Panc1 (cell line): Measurements from ENCODE around the gene HSPB7. TPM values are rescaled to one million over a fixed set of nuclear protein-coding genes. Genes with fewer than 3 reads are reported as not detected.

ENCODE experiments used
- ATAC-seq: fragments of 200-7000 bp; cut with Tn5 transposase; 2 replicates; pipeline ENCODE4 v1.9.1; 2020; ENCODE audit warnings: mild to moderate bottlenecking, moderate library complexity
- BruUV-seq: library from RNA; stranded (reverse); fragments of 400-500 nt; replicated peaks from 2 replicates; lab custom pipeline; 2021; lab: Mats Ljungman, UMichigan
- CTCF ChIA-PET: fragments of 300-600 bp; sonication (Branson Sonifier 250); formaldehyde crosslinking; loops from one replicate; lab custom pipeline; 2022; ENCODE audit warnings: antibody characterized with exemption; lab: Charles Lee
- POLR2A ChIA-PET: fragments of 300-600 bp; sonication (Branson Sonifier 250); formaldehyde crosslinking; loops from one replicate; lab custom pipeline; 2022; ENCODE audit warnings: antibody characterized with exemption; lab: Charles Lee
- DNase-seq: peaks from one replicate; pipeline ENCODE4 v3.0.0-alpha.2; 2010; ENCODE audit warnings: low read depth, low spot score
- H3K27ac ChIP-seq: 2 replicates; pipeline ENCODE4 v1.5.1; 2011; ENCODE audit warnings: mild to moderate bottlenecking, low read length, inconsistent platforms
- H3K27me3 ChIP-seq: fragments of 200-500 bp; sonication (Bioruptor generic); 2 replicates; pipeline ENCODE4 v1.6.0; 2014; ENCODE audit warnings: low read length, inconsistent platforms; ENCODE audit not compliant: control insufficient read depth, insufficient read depth
- H3K36me3 ChIP-seq: fragments of 200-500 bp; sonication (Bioruptor generic); 2 replicates; pipeline ENCODE4 v1.5.1; 2014; ENCODE audit warnings: inconsistent platforms, mild to moderate bottlenecking, low read length, moderate library complexity; ENCODE audit not compliant: control insufficient read depth, insufficient read depth
- H3K4me1 ChIP-seq: 2 replicates; pipeline ENCODE4 v1.5.1; 2011; ENCODE audit warnings: inconsistent platforms, mild to moderate bottlenecking, low read length, moderate library complexity; ENCODE audit not compliant: control insufficient read depth, insufficient read depth
- H3K4me3 ChIP-seq, 2 experiments: 2 replicates each; pipeline ENCODE4 v1.5.1; 2011 to 2012; ENCODE audit warnings: low read depth in 2 of 2, low read length in 2 of 2, mild to moderate bottlenecking in 2 of 2, inconsistent platforms in 1 of 2, moderate library complexity in 1 of 2
- H3K9me3 ChIP-seq: fragments of 200-500 bp; sonication (Bioruptor generic); 2 replicates; pipeline ENCODE4 v1.5.1; 2014; ENCODE audit warnings: low read depth, mild to moderate bottlenecking, inconsistent platforms, low read length, moderate library complexity; ENCODE audit not compliant: control insufficient read depth, insufficient read depth
- CTCF ChIP-seq: fragments of 450-650 bp; IDR thresholded peaks from 2 replicates; pipeline ENCODE4 v1.5.1; 2017; ENCODE audit warnings: mild to moderate bottlenecking
- POLR2AphosphoS5 ChIP-seq: IDR thresholded peaks from 2 replicates; pipeline ENCODE4 v1.6.1; 2012; ENCODE audit warnings: mild to moderate bottlenecking, low read depth, low read length, moderate library complexity
- REST ChIP-seq, 2 experiments: IDR thresholded peaks; 2 replicates each; pipeline ENCODE4 v1.6.1; 2011 to 2012; ENCODE audit warnings: low read depth in 2 of 2, control low read depth in 1 of 2, low read length in 1 of 2, mild to moderate bottlenecking in 1 of 2, moderate library complexity in 1 of 2; ENCODE audit not compliant: insufficient read depth in 1 of 2
- SIN3A ChIP-seq: IDR thresholded peaks from 2 replicates; pipeline ENCODE4 v1.6.1; 2012; ENCODE audit warnings: low read depth, mild to moderate bottlenecking, low read length, moderate library complexity, borderline replicate concordance; ENCODE audit not compliant: insufficient read depth
- TCF7L2 ChIP-seq: IDR thresholded peaks from 2 replicates; pipeline ENCODE4 v1.6.1; 2011; ENCODE audit warnings: mild to moderate bottlenecking, low read depth, low read length, inconsistent platforms
- in situ Hi-C: cut with HindIII; loops from 2 replicates; pipeline ENCODE4 v1.10.0; 2016; ENCODE audit warnings: low sequenced_read_pairs, low pct_unique_long_range_greater_than_20kb
- intact Hi-C: fragments of 100-400 bp; cut with micrococcal nuclease; formaldehyde crosslinking; loops from one replicate; pipeline ENCODE4 v1.10.0; 2022; ENCODE audit not compliant: unreplicated experiment
- total RNA-seq: library from RNA; stranded (reverse); gene quantifications from one replicate; pipeline ENCODE4 v1.2.1, GENCODE V29; 2021; ENCODE audit not compliant: unreplicated experiment

The HSPB7 gene
- total RNA-seq, 1 experiment from 2014 or later = 0.10 TPM

DNA sequence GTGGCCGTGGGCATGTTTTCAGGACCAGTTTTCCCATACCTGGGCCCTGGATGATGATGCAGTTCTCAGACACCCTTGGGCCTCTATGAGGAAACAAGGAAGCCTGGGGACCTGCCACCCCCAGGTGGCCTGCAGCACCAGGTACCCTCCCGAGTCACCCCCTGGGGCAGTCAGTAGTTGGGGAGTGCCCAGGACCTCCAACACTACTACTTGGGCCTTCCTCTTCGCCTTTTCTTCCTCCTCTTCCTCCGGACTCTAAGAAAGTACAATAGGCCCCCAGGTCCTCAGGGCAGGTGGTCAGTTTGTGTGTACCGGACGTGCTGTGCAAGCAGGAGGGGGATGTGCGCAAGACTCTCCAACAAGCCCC, 25.7 kb downstream of the HSPB7 start:
- ChIA-PET CTCF (no interaction called here), POLR2A (no interaction called here)
- no peak for ATAC-seq
- in situ Hi-C loops = no loop called here
- no peak for TF ChIP-seq CTCF
- Histone ChIP-seq H3K9me3 (no peaks in the 10 kb centered on the region), H3K27me3 (no peaks in the 10 kb centered on the region), H3K4me1 (no peaks in the 10 kb centered on the region), H3K27ac (no peak overlapping the region), H3K4me3 (no peak overlapping the region), H3K36me3 (no peaks in the 10 kb centered on the region)
- intact Hi-C loops = loop anchor here (10.0 kb wide), 1 partner anchor 197 kb away; no protein-coding TSS in a partner anchor
- no TSS peak for BruUV-seq
- no peak for DNase-seq

- BruUV-seq = no TSS peak
- in situ Hi-C loops = no loop called here
- Histone ChIP-seq H3K27ac (no peak overlapping the region), H3K36me3 (no peaks in the 10 kb centered on the region), H3K27me3 (no peaks in the 10 kb centered on the region), H3K4me3 (no peak overlapping the region), H3K9me3 (no peaks in the 10 kb centered on the region), H3K4me1 (no peaks in the 10 kb centered on the region)
- intact Hi-C loops = loop anchor here (10.0 kb wide), 1 partner anchor 197 kb away; no protein-coding TSS in a partner anchor
- DNase-seq = no peak
- no peak for TF ChIP-seq CTCF
- no peak for TF ChIP-seq TCF7L2
- no peak for TF ChIP-seq REST (IDR thresholded peaks at IDR 0.05; ENCODE audit: insufficient read depth in 1 of 2, low read depth in 2 of 2, low read length in 1 of 2)
- TF ChIP-seq SIN3A = no peak
- no peak for TF ChIP-seq POLR2AphosphoS5
- POLR2A ChIA-PET = no interaction called here
- CTCF ChIA-PET = no interaction called here
- no peak for ATAC-seq
These were observed 26.2 kb downstream of the HSPB7 start for GRCh38 chr1:15991427-15992186.
